HFFc6 (cell line): Measurements from ENCODE around the gene IL1RAP. TPM values are rescaled to one million over a fixed set of nuclear protein-coding genes. Genes with fewer than 3 reads are reported as not detected.

Experiments
- DNase-seq: peaks from one replicate; pipeline ENCODE4 v3.0.0-alpha.2; 2018
- H3K27ac Mint-ChIP-seq: 2 replicates; pipeline ENCODE4 v1.8.0; 2020; ENCODE audit warnings: mild to moderate bottlenecking, mixed read lengths
- H3K27me3 Mint-ChIP-seq: 2 replicates; pipeline ENCODE4 v1.8.0; 2021; ENCODE audit warnings: mild to moderate bottlenecking, moderate library complexity, mixed read lengths; ENCODE audit not compliant: insufficient read depth
- H3K36me3 Mint-ChIP-seq: 2 replicates; pipeline ENCODE4 v1.8.0; 2021; ENCODE audit warnings: low read depth, mixed read lengths
- H3K4me1 Mint-ChIP-seq: 2 replicates; pipeline ENCODE4 v1.8.0; 2020; ENCODE audit warnings: low read depth, mixed read lengths
- H3K4me3 Mint-ChIP-seq: 2 replicates; pipeline ENCODE4 v1.8.0; 2020; ENCODE audit warnings: mild to moderate bottlenecking, moderate library complexity, mixed read lengths
- H3K9me3 Mint-ChIP-seq: 2 replicates; pipeline ENCODE4 v1.8.0; 2020; ENCODE audit warnings: mild to moderate bottlenecking, mixed read lengths
- total RNA-seq, 6 experiments: library from RNA; stranded (reverse); fragmentation: NEBNext Ultra II Directional; extraction: Animal tissue kit (Norgen Biotek cat#: 25700); gene quantifications; 2 replicates in 1 of 6; 3 replicates in 5 of 6; pipeline ENCODE4 v1.2.3, GENCODE V29; 2021
- TF ChIP-seq, protein P1 (sequence below): fragments of 200-600 bp; sonication (generic); IDR thresholded peaks from 2 replicates; pipeline ENCODE4 v1.5.0; 2021; ENCODE audit warnings: antibody characterized with exemption, mild to moderate bottlenecking

The IL1RAP gene
- total RNA-seq, 6 experiments from 2014 or later: 3.4 to 6.7 (median 5.3) TPM

DNA sequence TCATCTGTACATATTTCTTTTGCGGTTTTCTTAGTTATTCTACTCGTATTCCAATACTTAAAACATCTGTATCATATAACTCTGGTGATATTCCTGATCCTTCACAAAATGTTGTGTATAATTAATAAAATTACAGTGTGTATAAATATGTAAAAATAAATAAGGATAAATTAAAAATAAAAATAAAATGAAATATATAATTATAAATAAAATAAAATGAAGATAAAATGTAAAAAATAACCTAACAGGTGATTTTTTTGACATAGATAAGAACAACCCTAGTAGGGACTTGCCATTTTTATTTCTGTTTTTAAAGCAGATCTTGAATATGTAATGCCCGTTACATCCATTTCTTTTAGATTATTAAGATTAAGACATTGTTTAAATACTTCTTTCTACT lies 25.6 kb downstream of the IL1RAP start:
- TF ChIP-seq, protein P1, sequence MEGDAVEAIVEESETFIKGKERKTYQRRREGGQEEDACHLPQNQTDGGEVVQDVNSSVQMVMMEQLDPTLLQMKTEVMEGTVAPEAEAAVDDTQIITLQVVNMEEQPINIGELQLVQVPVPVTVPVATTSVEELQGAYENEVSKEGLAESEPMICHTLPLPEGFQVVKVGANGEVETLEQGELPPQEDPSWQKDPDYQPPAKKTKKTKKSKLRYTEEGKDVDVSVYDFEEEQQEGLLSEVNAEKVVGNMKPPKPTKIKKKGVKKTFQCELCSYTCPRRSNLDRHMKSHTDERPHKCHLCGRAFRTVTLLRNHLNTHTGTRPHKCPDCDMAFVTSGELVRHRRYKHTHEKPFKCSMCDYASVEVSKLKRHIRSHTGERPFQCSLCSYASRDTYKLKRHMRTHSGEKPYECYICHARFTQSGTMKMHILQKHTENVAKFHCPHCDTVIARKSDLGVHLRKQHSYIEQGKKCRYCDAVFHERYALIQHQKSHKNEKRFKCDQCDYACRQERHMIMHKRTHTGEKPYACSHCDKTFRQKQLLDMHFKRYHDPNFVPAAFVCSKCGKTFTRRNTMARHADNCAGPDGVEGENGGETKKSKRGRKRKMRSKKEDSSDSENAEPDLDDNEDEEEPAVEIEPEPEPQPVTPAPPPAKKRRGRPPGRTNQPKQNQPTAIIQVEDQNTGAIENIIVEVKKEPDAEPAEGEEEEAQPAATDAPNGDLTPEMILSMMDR: no peak
- Mint-ChIP-seq H3K27me3 (no peaks in the 10 kb centered on the region), H3K4me1 (peaks cover 10% of the 10 kb centered on the region), H3K9me3 (no peaks in the 10 kb centered on the region), H3K4me3 (no peak overlapping the region), H3K27ac (no peak overlapping the region), H3K36me3 (no peaks in the 10 kb centered on the region)
- no peak for DNase-seq

DNA sequence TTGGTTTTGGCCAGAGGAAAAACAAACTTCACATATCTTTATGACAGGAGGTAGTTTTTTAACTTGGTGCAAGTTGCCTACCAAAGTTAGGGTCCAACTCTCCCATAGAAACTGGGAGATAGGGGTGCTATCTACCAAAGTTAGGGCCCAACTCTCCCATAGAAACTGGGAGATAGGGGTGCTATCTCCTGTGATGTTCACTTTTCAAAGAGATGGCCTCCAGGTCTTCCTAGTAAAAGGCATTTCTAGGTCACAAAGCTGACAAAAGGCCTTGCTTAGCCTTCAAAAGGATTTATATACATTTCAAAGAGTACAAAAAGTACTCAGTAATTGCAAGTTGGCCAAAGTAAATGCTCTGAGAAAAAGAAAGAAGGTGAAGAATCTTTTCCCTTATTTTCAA lies 27.1 kb downstream of the IL1RAP start:
- no peaks in the 10 kb centered on the region for H3K4me1 Mint-ChIP-seq
- DNase-seq: no peak
- H3K9me3 Mint-ChIP-seq: no peaks in the 10 kb centered on the region
- no peak overlapping the region for H3K4me3 Mint-ChIP-seq
- no peaks in the 10 kb centered on the region for H3K27me3 Mint-ChIP-seq
- H3K36me3 Mint-ChIP-seq: no peaks in the 10 kb centered on the region
- H3K27ac Mint-ChIP-seq: no peak overlapping the region
- TF ChIP-seq, protein P1: no peak

DNA sequence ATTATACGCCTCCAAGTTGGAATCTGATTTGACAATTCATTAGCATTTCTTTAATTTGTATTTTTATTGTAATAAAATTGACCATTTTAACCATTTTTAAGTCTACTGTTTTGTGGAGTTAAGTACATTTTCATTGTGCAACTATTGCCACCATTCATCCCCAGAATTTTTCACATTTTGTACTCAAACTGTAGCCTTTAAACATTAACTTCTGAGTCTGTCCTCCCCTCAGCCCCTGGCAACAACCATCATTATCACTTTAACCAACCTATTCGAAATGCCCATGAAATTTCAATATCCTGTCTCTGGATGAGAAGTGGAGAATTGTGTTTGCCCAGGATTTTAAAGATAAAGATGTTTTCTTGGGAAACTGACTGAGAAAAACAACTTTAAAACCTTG lies 27.7 kb downstream of the IL1RAP start:
- Mint-ChIP-seq H3K4me1 (no peaks in the 10 kb centered on the region), H3K36me3 (no peaks in the 10 kb centered on the region), H3K27me3 (no peaks in the 10 kb centered on the region; the same call in 1 of the 2 replicates), H3K4me3 (no peak overlapping the region), H3K27ac (no peak overlapping the region), H3K9me3 (no peaks in the 10 kb centered on the region)
- TF ChIP-seq, protein P1: no peak
- no peak for DNase-seq

DNA sequence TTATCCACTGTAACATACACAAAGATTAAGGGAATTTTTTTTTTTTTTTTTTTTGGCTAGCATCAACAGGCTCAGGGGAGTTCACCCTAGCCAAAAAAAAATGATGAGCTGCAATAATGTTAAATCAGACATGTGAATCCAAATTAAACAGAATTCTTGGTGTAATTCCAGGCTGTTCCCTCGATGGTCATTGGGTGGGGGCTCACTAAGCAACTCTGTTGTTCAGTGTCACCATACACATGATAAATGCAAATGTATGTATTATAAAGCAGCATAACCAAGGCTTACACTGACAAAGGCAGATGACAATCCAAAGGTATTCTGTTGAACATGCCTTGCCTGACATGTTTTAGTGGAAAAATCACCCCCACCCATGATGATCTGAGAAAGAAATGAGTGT lies 29.0 kb downstream of the IL1RAP start:
- Mint-ChIP-seq H3K27me3 (no peaks in the 10 kb centered on the region; the same call in 1 of the 2 replicates), H3K9me3 (no peaks in the 10 kb centered on the region), H3K27ac (no peak overlapping the region), H3K4me3 (no peak overlapping the region), H3K36me3 (no peaks in the 10 kb centered on the region), H3K4me1 (no peaks in the 10 kb centered on the region)
- DNase-seq: no peak
- TF ChIP-seq, protein P1: no peak

DNA sequence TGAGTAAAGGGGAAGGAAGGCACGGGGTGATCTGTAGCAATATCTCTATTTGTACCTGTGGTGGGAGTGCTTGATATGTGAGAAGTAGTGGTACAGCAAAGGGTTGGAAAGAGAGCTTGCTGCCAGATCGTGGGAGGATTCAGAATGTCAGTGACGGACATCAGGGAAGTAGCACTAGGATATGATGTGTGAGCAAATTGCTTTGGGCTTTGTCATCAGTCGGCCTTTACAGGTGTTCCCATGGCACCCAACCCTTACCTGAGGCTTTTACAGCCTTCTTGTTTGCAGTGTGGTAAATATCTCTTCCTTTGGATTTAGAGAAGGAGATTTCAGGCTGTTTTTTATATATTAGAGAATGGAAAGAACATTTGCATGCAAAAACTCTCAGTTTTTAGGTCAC lies 29.8 kb downstream of the IL1RAP start:
- TF ChIP-seq, protein P1: no peak
- DNase-seq: no peak
- no peaks in the 10 kb centered on the region; the same call in 1 of the 2 replicates for H3K27me3 Mint-ChIP-seq
- H3K4me3 Mint-ChIP-seq: no peak overlapping the region
- no peak overlapping the region for H3K27ac Mint-ChIP-seq
- H3K4me1 Mint-ChIP-seq: no peaks in the 10 kb centered on the region
- no peaks in the 10 kb centered on the region for H3K36me3 Mint-ChIP-seq
- no peaks in the 10 kb centered on the region for H3K9me3 Mint-ChIP-seq

DNA sequence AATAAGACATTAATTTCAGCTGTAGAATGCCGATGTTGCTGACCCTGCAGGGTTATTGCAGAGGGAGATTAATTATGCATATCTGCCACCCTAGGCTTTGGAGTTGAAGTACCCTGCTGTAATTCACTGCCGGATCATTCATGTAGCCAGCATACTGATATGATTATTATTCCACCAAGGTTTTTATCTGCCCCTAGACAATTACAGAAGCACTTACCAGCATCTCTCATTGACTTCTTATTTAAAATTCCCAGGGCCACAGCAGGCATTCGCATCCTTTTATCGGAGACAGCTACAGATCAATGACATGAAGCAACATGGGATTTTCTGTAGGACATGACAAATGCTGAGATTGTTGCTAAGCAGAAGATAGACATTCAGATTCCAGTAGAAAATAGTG lies 31.3 kb downstream of the IL1RAP start:
- Mint-ChIP-seq H3K9me3 (no peaks in the 10 kb centered on the region), H3K4me3 (no peak overlapping the region), H3K36me3 (no peaks in the 10 kb centered on the region), H3K27ac (no peak overlapping the region), H3K4me1 (no peaks in the 10 kb centered on the region), H3K27me3 (no peaks in the 10 kb centered on the region; the same call in 1 of the 2 replicates)
- DNase-seq: no peak
- TF ChIP-seq, protein P1: no peak
